Measurements from ENCODE around the gene PRSS36. TPM values are rescaled to one million over a fixed set of nuclear protein-coding genes. Genes with fewer than 3 reads are reported as not detected.
"Not testable (repeated sequence)": the region's sequence is repeated elsewhere in the genome, so short reads cannot be mapped to it uniquely, and the experiment has no call there.

The PRSS36 gene
- total RNA-seq, 1 experiment from 2014 or later, result not detected

DNA sequence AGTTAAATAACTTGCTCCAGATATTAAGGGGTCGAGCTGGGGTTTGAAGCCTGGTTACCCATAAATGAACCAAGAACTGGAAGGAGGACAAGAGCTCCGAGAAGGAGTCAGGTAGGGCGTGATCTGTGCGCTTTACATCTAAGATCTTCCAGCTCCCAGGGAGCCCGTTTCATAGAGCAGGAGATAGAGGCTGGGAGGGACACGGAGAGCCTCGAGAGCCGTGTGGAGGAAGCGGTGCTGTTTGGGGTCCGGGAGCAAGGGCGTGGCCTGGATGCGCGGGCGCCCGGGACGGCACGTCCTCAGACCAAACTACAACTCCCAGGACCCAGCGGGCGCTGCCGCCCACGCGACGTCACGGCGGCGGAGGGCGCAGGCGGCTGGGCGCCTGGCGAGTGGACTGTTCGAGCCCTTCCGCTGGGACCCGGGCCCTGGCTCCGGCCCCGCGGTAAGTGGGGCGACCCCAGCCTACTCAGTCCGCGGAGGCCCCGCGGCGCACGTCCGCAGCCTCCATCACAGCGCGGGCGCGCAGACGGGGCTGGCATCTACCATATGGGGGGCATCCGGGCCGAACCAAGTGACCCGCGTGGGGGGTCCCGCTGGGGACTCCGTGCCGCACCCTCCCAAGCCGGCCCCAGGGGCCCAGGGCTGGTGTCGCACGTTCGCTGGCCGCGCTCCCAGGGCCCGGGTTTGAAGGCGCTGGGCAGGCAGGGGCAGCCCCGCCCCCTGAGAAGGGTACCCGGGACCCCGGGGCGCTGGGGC, 41.7 kb downstream of the PRSS36 start, which contains the start of gene BCKDK:
Gene BCKDK (plus strand): TSS at position 352 of the 759 bp plus-strand sequence. CDS start 838 bp downstream, outside the sequence.
- peak; percentile 94 for DNase-seq
- Histone ChIP-seq H3K4me2 (ENCODE audit: low read depth, low read length, poor library complexity, severe bottlenecking) (peak within 1 kb of the TSS; percentile 79), H3K79me2 (ENCODE audit: low read length) (peaks cover 18% of the 10 kb centered on the region), H3K4me3 (ENCODE audit: low read length) (peak within 1 kb of the TSS; percentile 92), H3K27me3 (ENCODE audit: low read length) (no peaks in the 10 kb centered on the region), H3K9me3 (ENCODE audit: low read length) (no peaks in the 10 kb centered on the region), H3K9me2 (replicated peaks; ENCODE audit: insufficient read depth, low read length) (no peaks in the 10 kb centered on the region), H3K27ac (ENCODE audit: low read length) (0 out of 2 replicates have a peak within 1 kb of the TSS, but pooled peaks have one; percentile 25), H3K36me3 (ENCODE audit: insufficient read depth, low read length) (no peaks in the 10 kb centered on the region; the same call in none of the 2 replicates), H3K9ac (ENCODE audit: low read length) (peak within 1 kb of the TSS; percentile 96), H4K20me1 (ENCODE audit: insufficient read depth, low read depth, low read length) (no peaks in the 10 kb centered on the region), H2AFZ (ENCODE audit: low read length) (peak within 1 kb of the TSS; percentile 22; the same call in 1 of the 2 replicates), H3K4me1 (ENCODE audit: low read length) (peaks cover 20% of the 10 kb centered on the region)

DNA sequence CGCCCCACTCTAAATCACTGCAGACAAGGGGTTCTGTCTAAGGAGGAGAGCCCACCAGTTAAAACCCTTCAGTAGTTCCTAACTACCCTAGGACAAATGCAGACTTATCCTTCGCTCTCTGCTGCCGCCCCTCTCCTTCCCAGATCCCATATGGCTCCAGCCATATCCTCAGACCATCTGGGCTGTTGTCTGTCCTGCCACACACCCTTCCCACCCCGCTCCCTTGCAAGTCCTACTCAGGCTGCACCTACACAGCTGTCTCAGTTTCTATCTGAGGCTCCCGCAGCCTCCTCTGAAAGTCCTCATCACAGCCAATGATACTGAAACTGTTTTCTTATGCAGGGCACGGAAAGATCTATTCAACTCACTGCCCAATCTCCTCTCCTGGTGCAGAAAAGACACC, 42.4 kb downstream of the PRSS36 start:
- peak overlapping the region; percentile 22; the same call in 1 of the 2 replicates for H2AFZ ChIP-seq (ENCODE audit: low read length)
- peak overlapping the region; percentile 92 for H3K4me3 ChIP-seq (ENCODE audit: low read length)
- 0 out of 2 replicates have a peak overlapping the region, but pooled peaks have one; percentile 5 for H3K27ac ChIP-seq (ENCODE audit: low read length)
- H3K79me2 ChIP-seq (ENCODE audit: low read length), result peaks cover 18% of the 10 kb centered on the region
- H3K27me3 ChIP-seq (ENCODE audit: low read length), result no peaks in the 10 kb centered on the region
- H4K20me1 ChIP-seq (ENCODE audit: insufficient read depth, low read depth, low read length), result no peaks in the 10 kb centered on the region
- no peaks in the 10 kb centered on the region; the same call in none of the 2 replicates for H3K36me3 ChIP-seq (ENCODE audit: insufficient read depth, low read length)
- peak overlapping the region; percentile 79 for H3K4me2 ChIP-seq (ENCODE audit: low read depth, low read length, poor library complexity, severe bottlenecking)
- no peak for DNase-seq
- H3K9me3 ChIP-seq (ENCODE audit: low read length), result no peaks in the 10 kb centered on the region
- H3K9me2 ChIP-seq (replicated peaks; ENCODE audit: insufficient read depth, low read length), result no peaks in the 10 kb centered on the region
- H3K9ac ChIP-seq (ENCODE audit: low read length), result peak overlapping the region; percentile 96
- peaks cover 20% of the 10 kb centered on the region for H3K4me1 ChIP-seq (ENCODE audit: low read length)

DNA sequence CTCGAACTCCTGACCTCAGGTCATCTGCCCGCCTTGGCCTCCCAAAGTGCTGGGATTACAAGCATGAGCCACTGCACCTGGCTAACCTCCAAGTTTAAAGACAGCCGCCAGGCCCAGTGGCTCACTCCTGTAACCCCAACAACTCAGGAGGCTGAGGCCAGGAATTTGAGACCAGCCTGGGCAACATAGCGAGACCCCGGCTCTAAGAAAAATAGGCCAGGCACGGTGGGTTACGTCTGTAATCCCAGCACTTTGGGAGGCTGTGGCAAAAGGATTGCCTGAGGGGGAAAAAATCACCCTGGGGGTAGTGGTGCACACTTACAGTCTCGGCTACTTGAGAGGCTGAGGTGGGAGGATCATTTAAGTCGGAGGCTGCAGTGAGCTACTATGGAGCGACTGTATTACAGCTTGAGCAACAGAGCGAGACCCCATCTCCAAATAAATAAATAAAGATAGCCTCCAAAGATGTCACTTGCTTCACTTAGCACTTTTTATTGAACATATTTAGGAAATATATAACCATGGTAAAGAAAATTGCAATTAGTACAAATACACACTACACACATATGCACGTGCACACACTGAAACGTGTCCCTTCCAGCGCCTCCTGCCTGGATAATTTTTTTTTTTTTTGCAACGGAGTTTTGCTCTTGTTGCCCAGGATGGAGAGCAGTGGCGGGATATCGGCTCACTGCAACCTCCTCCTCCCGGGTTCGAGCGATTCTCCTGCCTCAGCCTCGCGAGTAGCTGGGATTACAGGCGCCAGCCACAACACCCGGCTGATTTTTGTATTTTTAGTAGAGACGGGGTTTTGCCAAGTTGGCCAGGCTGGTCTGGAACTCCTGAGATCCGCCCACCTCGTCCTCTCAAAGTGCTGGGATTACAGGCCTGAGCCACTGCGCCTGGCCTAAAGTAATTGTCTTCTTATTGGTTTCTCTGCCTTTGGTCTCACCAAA, 43.1 kb downstream of the PRSS36 start:
- peak overlapping the region; percentile 92; the same call in 1 of the 2 replicates for H3K4me3 ChIP-seq (ENCODE audit: low read length)
- H3K27ac ChIP-seq (ENCODE audit: low read length), result no peak overlapping the region
- H3K9ac ChIP-seq (ENCODE audit: low read length), result peak overlapping the region; percentile 96

DNA sequence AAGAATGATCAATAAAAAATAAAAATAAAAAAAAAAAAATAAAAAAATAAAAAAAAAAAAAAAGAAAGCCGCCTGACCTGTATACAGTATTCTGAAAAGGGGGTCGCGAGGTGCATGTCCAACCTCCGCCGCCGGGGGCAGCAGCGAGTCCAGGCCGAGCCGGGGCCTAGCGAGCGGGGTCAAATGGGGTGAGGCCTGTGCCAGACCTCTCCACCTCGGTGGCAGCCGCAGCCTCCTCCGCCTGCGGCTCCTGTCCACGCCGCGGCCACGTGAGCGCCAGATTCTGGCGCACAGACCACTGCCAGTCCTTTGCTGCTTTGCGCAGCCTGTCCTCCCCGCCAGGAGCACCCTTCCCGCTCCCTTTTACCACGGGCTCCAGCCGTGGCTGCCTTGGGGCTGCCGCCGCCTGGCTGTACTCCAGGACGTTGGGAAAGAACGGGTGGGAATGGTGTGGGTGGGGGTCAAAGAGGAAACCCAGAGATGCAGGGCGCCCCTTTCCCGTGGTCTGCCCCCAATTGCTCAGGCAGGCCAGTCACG, 44.1 kb downstream of the PRSS36 start:
- 0 out of 2 replicates have a peak overlapping the region, but pooled peaks have one; percentile 39 for H3K9ac ChIP-seq (ENCODE audit: low read length)
- H3K9me3 ChIP-seq (ENCODE audit: low read length), result no peaks in the 10 kb centered on the region

More for the DNA sequence above, 43.1 kb downstream of the PRSS36 start:
- Histone ChIP-seq H3K36me3 (ENCODE audit: insufficient read depth, low read length) (no peaks in the 10 kb centered on the region; the same call in 1 of the 2 replicates), H3K9me3 (ENCODE audit: low read length) (no peaks in the 10 kb centered on the region), H3K4me1 (ENCODE audit: low read length) (peaks cover 20% of the 10 kb centered on the region), H3K9me2 (replicated peaks; ENCODE audit: insufficient read depth, low read length) (no peaks in the 10 kb centered on the region), H3K27me3 (ENCODE audit: low read length) (no peaks in the 10 kb centered on the region), H3K79me2 (ENCODE audit: low read length) (peaks cover 18% of the 10 kb centered on the region), H4K20me1 (ENCODE audit: insufficient read depth, low read depth, low read length) (no peaks in the 10 kb centered on the region), H2AFZ (ENCODE audit: low read length) (no peak overlapping the region), H3K4me2 (ENCODE audit: low read depth, low read length, poor library complexity, severe bottlenecking) (peak overlapping the region; percentile 79)
- peak; percentile 35 for DNase-seq

DNA sequence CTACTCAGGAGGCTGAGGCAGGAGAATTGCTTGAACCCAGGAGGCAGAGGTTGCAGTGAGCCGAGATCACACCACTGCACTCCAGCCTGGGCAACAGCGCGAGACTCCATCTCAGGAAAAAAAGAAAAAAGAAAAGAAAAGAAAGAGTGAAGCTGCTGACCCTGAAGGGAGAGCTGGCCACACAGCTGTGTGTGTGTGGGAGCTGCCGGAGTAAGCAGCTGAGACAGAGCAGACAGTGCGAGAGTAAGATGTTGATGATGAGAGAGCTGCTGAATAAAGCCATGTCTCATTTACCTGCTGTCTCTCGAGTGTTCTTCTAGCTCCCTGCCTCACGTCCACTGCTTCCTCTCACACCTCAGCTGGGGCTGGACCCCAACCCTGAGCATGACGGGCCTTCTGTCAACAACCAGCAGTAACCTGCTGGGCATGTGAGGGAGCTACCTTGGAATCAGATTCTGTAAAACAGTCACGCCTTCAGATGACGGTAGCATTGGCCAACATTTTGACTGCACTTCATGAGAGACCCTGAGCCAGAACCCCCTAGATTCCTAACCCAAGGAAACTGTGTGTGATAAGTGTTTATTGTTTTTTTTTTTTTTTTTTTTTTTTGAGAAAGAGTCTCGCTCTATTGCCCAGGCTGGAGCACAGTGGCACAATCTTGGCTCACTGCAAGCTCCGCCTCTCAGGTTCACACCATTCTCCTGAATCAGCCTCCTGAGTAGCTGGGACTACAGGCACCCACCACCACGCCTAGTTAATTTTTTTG, 48.8 kb downstream of the PRSS36 start:
- H3K4me2 ChIP-seq (ENCODE audit: low read depth, low read length, poor library complexity, severe bottlenecking); H3K4me1 ChIP-seq (ENCODE audit: low read length); H3K4me3 ChIP-seq (ENCODE audit: low read length); H3K36me3 ChIP-seq (ENCODE audit: insufficient read depth, low read length); H3K9ac ChIP-seq (ENCODE audit: low read length); H4K20me1 ChIP-seq (ENCODE audit: insufficient read depth, low read depth, low read length); H3K27ac ChIP-seq (ENCODE audit: low read length); H3K79me2 ChIP-seq (ENCODE audit: low read length); H3K27me3 ChIP-seq (ENCODE audit: low read length); H3K9me2 ChIP-seq (replicated peaks; ENCODE audit: insufficient read depth, low read length); H3K9me3 ChIP-seq (ENCODE audit: low read length); H2AFZ ChIP-seq (ENCODE audit: low read length); DNase-seq: not testable (repeated sequence)

More for the DNA sequence above, 44.1 kb downstream of the PRSS36 start:
- Histone ChIP-seq H3K27ac (ENCODE audit: low read length) (no peak overlapping the region), H4K20me1 (ENCODE audit: insufficient read depth, low read depth, low read length) (no peaks in the 10 kb centered on the region), H3K27me3 (ENCODE audit: low read length) (no peaks in the 10 kb centered on the region), H3K4me3 (ENCODE audit: low read length) (no peak overlapping the region), H3K9me2 (replicated peaks; ENCODE audit: insufficient read depth, low read length) (no peaks in the 10 kb centered on the region), H3K36me3 (ENCODE audit: insufficient read depth, low read length) (no peaks in the 10 kb centered on the region; the same call in 1 of the 2 replicates), H3K4me2 (ENCODE audit: low read depth, low read length, poor library complexity, severe bottlenecking) (no peak overlapping the region), H2AFZ (ENCODE audit: low read length) (peak overlapping the region; percentile 95), H3K4me1 (ENCODE audit: low read length) (peaks cover 20% of the 10 kb centered on the region), H3K79me2 (ENCODE audit: low read length) (peaks cover 18% of the 10 kb centered on the region)
- peak; percentile 93 for DNase-seq

DNA sequence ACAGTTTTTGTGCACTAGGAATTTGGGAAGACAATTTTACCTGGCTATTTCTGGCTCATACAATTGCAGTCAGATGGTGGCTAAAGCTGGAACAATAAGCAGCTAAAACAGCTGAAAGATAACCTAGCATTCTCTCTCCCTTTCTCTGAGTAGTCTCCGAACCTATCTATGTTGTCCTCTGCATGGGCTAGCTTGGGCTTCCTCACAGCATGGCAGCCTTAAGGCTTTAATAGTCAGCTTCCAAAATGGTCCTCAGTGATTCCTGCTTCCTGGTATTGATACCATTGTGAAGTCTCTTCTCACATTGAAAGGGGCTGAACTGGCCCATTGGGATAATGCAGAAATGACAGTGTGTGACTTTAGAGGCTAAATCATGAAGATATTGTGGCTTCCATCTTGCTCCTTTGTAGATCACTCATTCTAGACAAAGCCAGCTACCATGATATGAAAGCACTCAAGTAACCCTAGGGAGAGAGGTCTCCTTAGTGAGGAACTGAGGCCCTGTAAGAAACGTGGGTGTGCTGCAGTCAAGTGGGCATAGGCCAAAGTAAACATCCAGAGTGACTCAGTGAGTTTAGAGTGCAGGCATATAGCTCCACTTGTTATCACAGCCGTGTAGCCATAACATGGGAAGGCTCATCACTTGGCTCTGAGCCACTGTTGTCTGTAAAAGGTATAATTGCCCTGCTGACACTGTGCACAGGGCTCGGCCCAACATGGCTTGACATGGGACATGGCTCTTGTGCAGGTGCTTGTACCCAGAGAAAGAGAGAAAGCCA, 49.8 kb downstream of the PRSS36 start:
- Histone ChIP-seq H3K27me3 (ENCODE audit: low read length) (no peaks in the 10 kb centered on the region), H3K9me3 (ENCODE audit: low read length) (no peaks in the 10 kb centered on the region), H4K20me1 (ENCODE audit: insufficient read depth, low read depth, low read length) (no peaks in the 10 kb centered on the region), H3K79me2 (ENCODE audit: low read length) (no peaks in the 10 kb centered on the region), H2AFZ (ENCODE audit: low read length) (no peak overlapping the region), H3K9me2 (replicated peaks; ENCODE audit: insufficient read depth, low read length) (no peaks in the 10 kb centered on the region), H3K9ac (ENCODE audit: low read length) (no peak overlapping the region), H3K4me3 (ENCODE audit: low read length) (no peak overlapping the region), H3K27ac (ENCODE audit: low read length) (no peak overlapping the region), H3K4me1 (ENCODE audit: low read length) (peaks cover 8% of the 10 kb centered on the region), H3K4me2 (ENCODE audit: low read depth, low read length, poor library complexity, severe bottlenecking) (no peak overlapping the region), H3K36me3 (ENCODE audit: insufficient read depth, low read length) (no peaks in the 10 kb centered on the region)
- no peak for DNase-seq
